PC-9 (cell line): Measurements from ENCODE around the gene FUBP3. TPM values are rescaled to one million over a fixed set of nuclear protein-coding genes. Genes with fewer than 3 reads are reported as not detected.

Experiments
- BruUV-seq: library from RNA; stranded (reverse); fragments of 400-500 nt; replicated peaks from 2 replicates; lab custom pipeline; 2021; lab: Mats Ljungman, UMichigan
- CTCF ChIA-PET: fragments of 300-600 bp; sonication (Branson Sonifier 250); formaldehyde crosslinking; loops from one replicate; lab custom pipeline; 2022; ENCODE audit warnings: antibody characterized with exemption; lab: Charles Lee
- POLR2A ChIA-PET: fragments of 300-600 bp; sonication (Branson Sonifier 250); formaldehyde crosslinking; loops from one replicate; lab custom pipeline; 2022; ENCODE audit warnings: antibody characterized with exemption; ENCODE audit not compliant: unreplicated experiment; lab: Charles Lee
- DNase-seq, 2 experiments: peaks; one replicate each; pipeline versions ENCODE4 v3.0.0 to v3.0.0-alpha.2; 2015 to 2022; ENCODE audit warnings: mixed read lengths in 1 of 2
- H2AFZ ChIP-seq: fragments of 200-600 bp; sonication (generic); 2 replicates; pipeline ENCODE4 v1.8.1; 2017; ENCODE audit warnings: antibody characterized with exemption
- H3F3A ChIP-seq: fragments of 200-600 bp; sonication (generic); 2 replicates; pipeline ENCODE4 v1.8.1; 2017; ENCODE audit warnings: antibody characterized with exemption, mild to moderate bottlenecking, low read depth; ENCODE audit not compliant: insufficient read depth
- H3K27ac ChIP-seq: fragments of 200-600 bp; sonication (generic); 2 replicates; pipeline ENCODE4 v1.6.1; 2016; ENCODE audit warnings: mixed run types
- H3K27me3 ChIP-seq: fragments of 200-600 bp; sonication (generic); 2 replicates; pipeline ENCODE4 v1.6.1; 2016; ENCODE audit warnings: low read depth, mixed run types; ENCODE audit not compliant: insufficient read depth
- H3K36me3 ChIP-seq: fragments of 200-600 bp; sonication (generic); 2 replicates; pipeline ENCODE4 v1.6.1; 2016; ENCODE audit warnings: low read depth, mixed run types
- H3K4me1 ChIP-seq: fragments of 200-600 bp; sonication (generic); replicated peaks from 2 replicates; pipeline ENCODE4 v1.6.1; 2016; ENCODE audit warnings: mixed run types; ENCODE audit not compliant: insufficient read depth
- H3K4me2 ChIP-seq: fragments of 200-600 bp; sonication (generic); 2 replicates; pipeline ENCODE4 v1.6.1; 2017; ENCODE audit warnings: mixed run types
- H3K4me3 ChIP-seq: fragments of 200-600 bp; sonication (generic); 2 replicates; pipeline ENCODE4 v1.6.1; 2016; ENCODE audit warnings: mixed run types
- H3K79me2 ChIP-seq: fragments of 200-600 bp; sonication (generic); 2 replicates; pipeline ENCODE4 v1.6.1; 2017; ENCODE audit warnings: low read depth, mixed run types
- H3K9me2 ChIP-seq: fragments of 200-600 bp; sonication (generic); 2 replicates; pipeline ENCODE4 v1.8.1; 2017; ENCODE audit warnings: mild to moderate bottlenecking; ENCODE audit not compliant: insufficient read depth
- H3K9me3 ChIP-seq: fragments of 200-600 bp; sonication (generic); 2 replicates; pipeline ENCODE4 v1.8.1; 2016; ENCODE audit warnings: low read depth; ENCODE audit not compliant: insufficient read depth
- H4K20me1 ChIP-seq: fragments of 200-600 bp; sonication (generic); 2 replicates; pipeline ENCODE4 v1.8.1; 2017; ENCODE audit not compliant: insufficient read depth
- EZH2 ChIP-seq: fragments of 200-600 bp; sonication (generic); IDR thresholded peaks from 2 replicates; pipeline ENCODE4 v1.8.0; 2017; ENCODE audit warnings: antibody characterized with exemption, low read depth
- intact Hi-C: fragments of 100-400 bp; cut with micrococcal nuclease; formaldehyde crosslinking; loops from one replicate; pipeline ENCODE4 v1.10.0; 2022; ENCODE audit not compliant: unreplicated experiment
- total RNA-seq: library from RNA; stranded (reverse); gene quantifications from 2 replicates; pipeline ENCODE4 v1.2.3, GENCODE V29; 2021
- TF ChIP-seq, protein P1 (sequence below): fragments of 200-600 bp; sonication (generic); conservative IDR thresholded peaks from 2 replicates; pipeline ENCODE4 v1.6.1; 2017; ENCODE audit warnings: mixed run types, antibody characterized with exemption, mild to moderate bottlenecking, moderate library complexity

The FUBP3 gene
- total RNA-seq, 1 experiment from 2014 or later, result 75.6 TPM

DNA sequence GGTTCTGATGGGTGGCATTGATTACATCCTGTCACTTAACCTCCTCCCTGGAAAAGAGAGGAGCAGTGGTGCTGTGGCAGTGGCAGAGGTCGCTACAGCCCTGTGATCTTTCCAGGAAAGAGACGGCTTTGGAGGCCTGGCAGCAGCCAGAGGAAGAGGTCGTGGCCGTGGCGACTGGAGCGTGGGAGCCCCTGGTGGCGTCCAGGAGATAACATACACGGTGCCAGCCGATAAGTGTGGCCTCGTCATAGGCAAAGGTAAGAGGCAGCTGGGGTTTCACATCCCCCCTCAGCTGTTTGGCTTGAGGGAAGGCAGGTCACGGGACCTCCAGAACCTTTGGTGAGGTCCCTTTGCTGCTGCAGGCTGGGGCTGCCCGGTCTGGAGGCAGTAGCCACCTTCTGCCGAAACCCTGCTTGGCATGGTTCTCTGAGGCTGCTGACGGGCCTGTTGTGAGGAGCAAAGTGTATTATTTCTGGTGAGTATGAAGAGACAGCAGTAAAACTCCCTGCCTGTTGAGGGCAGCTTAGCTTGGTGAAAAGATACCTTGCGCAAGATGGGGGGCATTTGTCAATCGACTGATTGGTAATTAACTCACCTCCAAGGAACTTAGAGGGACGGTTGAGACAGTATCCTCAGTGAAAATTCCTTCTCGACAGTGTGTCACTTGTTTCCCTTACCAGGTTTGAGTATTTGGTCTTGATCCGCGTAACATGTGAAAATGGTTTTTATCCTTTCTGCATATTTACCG lies 47.0 kb downstream of the FUBP3 start:
- intact Hi-C loops, result no loop called here
- no peaks in the 10 kb centered on the region for H3F3A ChIP-seq
- no peaks in the 10 kb centered on the region for H3K4me1 ChIP-seq
- no peaks in the 10 kb centered on the region for H3K79me2 ChIP-seq
- no peaks in the 10 kb centered on the region for H3K27me3 ChIP-seq
- H4K20me1 ChIP-seq, result no peaks in the 10 kb centered on the region
- POLR2A ChIA-PET, result no interaction called here
- CTCF ChIA-PET, result interaction anchor here (0.6 kb wide), 1 partner anchor 236 kb away, joined by 5 read pairs; no protein-coding TSS in a partner anchor
- TF ChIP-seq EZH2, result no peak
- TF ChIP-seq, protein P1, sequence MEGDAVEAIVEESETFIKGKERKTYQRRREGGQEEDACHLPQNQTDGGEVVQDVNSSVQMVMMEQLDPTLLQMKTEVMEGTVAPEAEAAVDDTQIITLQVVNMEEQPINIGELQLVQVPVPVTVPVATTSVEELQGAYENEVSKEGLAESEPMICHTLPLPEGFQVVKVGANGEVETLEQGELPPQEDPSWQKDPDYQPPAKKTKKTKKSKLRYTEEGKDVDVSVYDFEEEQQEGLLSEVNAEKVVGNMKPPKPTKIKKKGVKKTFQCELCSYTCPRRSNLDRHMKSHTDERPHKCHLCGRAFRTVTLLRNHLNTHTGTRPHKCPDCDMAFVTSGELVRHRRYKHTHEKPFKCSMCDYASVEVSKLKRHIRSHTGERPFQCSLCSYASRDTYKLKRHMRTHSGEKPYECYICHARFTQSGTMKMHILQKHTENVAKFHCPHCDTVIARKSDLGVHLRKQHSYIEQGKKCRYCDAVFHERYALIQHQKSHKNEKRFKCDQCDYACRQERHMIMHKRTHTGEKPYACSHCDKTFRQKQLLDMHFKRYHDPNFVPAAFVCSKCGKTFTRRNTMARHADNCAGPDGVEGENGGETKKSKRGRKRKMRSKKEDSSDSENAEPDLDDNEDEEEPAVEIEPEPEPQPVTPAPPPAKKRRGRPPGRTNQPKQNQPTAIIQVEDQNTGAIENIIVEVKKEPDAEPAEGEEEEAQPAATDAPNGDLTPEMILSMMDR, result no peak
- no peaks in the 10 kb centered on the region for H3K9me2 ChIP-seq
- no TSS peak for BruUV-seq
- no peak overlapping the region for H3K4me2 ChIP-seq
- no peak overlapping the region for H3K4me3 ChIP-seq
- no peaks in the 10 kb centered on the region for H3K9me3 ChIP-seq
- H2AFZ ChIP-seq, result no peak overlapping the region
- H3K27ac ChIP-seq, result no peak overlapping the region
- DNase-seq, result no peak
- peaks cover 10% of the 10 kb centered on the region; the same call in 1 of the 2 replicates for H3K36me3 ChIP-seq

DNA sequence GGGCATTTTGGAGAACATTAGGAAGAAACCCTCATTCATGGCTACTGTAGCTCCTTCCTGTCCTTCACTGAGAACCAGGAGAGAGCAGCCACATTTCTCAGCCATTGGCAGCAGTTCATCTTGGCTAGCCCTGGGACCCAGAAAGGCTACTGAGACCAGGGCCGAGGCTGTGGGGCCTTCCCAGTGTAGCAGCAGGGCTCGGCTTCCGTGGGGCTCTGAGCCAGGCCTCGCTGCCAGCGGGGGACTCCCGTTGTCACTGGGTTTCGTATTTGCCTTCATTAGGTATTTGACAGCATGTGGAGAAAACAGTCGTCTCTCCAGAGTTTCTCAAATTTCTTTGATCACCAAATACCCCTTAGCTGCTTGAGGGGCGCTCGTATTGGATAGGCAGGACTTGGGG lies 47.7 kb downstream of the FUBP3 start:
- Histone ChIP-seq H3K4me2 (no peak overlapping the region), H3K36me3 (peaks cover 9% of the 10 kb centered on the region; the same call in 1 of the 2 replicates), H3K27ac (no peak overlapping the region), H3K9me2 (no peaks in the 10 kb centered on the region), H3F3A (no peaks in the 10 kb centered on the region), H3K4me1 (no peaks in the 10 kb centered on the region), H3K4me3 (no peak overlapping the region), H3K9me3 (no peaks in the 10 kb centered on the region), H2AFZ (no peak overlapping the region), H4K20me1 (no peaks in the 10 kb centered on the region), H3K79me2 (no peaks in the 10 kb centered on the region), H3K27me3 (no peaks in the 10 kb centered on the region)
- CTCF ChIA-PET, result interaction anchor here (0.6 kb wide), 1 partner anchor 235 kb away, joined by 5 read pairs; no protein-coding TSS in a partner anchor
- intact Hi-C loops, result no loop called here
- POLR2A ChIA-PET, result no interaction called here
- DNase-seq, result no peak
- no TSS peak for BruUV-seq
- TF ChIP-seq, protein P1, result no peak
- TF ChIP-seq EZH2, result no peak

DNA sequence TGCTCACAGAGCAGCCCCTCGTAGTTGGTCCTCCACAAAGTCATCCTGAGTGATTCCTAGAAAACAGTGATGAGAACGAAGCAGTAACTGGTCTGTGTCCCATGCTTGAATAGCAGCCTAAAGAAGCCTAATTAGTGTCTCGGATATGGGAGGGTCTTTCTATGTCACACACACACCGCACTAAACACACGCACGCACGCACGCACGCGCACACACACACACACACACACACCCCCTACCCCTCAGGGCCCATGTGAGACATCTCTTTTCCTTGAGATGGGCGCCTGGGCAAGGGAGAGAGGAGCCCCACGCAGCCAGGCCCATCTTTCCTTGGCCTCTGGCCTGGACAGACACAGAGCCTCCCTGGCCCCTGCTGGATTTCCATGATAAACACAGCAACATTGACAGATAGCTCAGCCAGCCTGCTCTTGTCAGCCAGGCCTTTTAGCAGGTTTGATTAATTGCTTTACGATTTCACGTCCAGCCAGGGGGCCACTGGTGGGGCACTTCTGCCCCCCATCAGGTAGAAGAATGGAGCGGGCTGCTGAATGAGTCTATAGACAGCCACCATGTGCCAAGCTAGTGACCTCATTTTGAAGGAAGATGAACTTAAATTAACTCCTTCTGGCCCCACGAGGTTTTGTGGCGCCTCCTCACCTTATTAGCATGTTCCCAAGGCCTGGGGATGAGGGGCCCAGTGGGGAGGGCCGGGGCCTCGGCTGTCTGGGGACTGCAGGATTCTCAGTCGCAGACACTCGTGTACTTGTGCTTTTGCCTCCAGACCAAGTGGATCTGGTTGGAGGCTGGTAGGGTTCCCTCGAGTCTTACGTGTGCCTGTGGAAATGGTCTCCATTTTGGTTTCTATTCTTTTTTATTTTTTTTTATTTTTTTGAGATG lies 48.8 kb downstream of the FUBP3 start:
- Histone ChIP-seq H3K9me3 (no peaks in the 10 kb centered on the region), H3K36me3 (peaks cover 9% of the 10 kb centered on the region; the same call in 1 of the 2 replicates), H3K9me2 (no peaks in the 10 kb centered on the region), H3F3A (no peaks in the 10 kb centered on the region), H3K4me1 (no peaks in the 10 kb centered on the region), H3K27me3 (no peaks in the 10 kb centered on the region), H4K20me1 (no peaks in the 10 kb centered on the region), H3K79me2 (no peaks in the 10 kb centered on the region), H3K4me2 (no peak overlapping the region), H2AFZ (no peak overlapping the region), H3K4me3 (no peak overlapping the region), H3K27ac (no peak overlapping the region)
- no TSS peak for BruUV-seq
- CTCF ChIA-PET, result interaction anchor here (0.7 kb wide), 1 partner anchor 147 kb away, joined by 3 read pairs; no protein-coding TSS in a partner anchor
- no peak for DNase-seq
- POLR2A ChIA-PET, result interaction anchor here (0.5 kb wide), 1 partner anchor 16 kb away, joined by 3 read pairs; no protein-coding TSS in a partner anchor
- TF ChIP-seq, protein P1, result no peak
- TF ChIP-seq EZH2, result no peak
- intact Hi-C loops, result no loop called here
